ENCODE results near the gene SLC24A2. TPM values are rescaled to one million over a fixed set of nuclear protein-coding genes. Genes with fewer than 3 reads are reported as not detected.

SLC24A2 gene
- total and polyA plus RNA-seq, 2 donors (not counting 3 experiments of a cell fraction or from before 2014, with no cell fraction given), result not detected

DNA sequence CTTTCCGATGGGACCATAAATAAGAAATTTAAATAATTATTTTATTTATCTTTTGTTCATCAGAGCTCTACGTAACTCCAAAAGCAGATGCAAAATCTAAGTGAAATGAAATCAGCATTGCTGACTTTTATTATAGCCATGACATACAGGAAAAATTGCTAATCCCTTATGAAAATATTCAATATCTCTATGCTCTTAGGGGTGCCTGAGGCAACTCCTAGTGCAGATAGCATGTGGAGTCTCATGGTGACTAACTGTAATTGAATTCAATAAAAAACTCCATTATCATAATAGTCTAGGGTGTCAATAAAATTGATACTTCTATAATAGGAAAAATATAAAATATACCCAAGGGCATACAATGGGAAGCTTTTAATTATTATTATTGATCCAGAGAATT, 42.6 kb downstream of the SLC24A2 start:
- Histone ChIP-seq H3K9me1 (replicated peaks; ENCODE audit: control insufficient read depth, extremely low read depth, insufficient read depth, low read length) (no peaks in the 10 kb centered on the region), H3K4me2 (ENCODE audit: insufficient read depth, low read length) (no peak overlapping the region), H3K4me3 (replicated peaks in 1 of 3; ENCODE audit: insufficient read depth in 1 of 3, low read depth in 1 of 3, low read length in 3 of 3) (no peak overlapping the region), H4K20me1 (replicated peaks; ENCODE audit: control insufficient read depth, extremely low read depth, insufficient read depth, low read length) (no peaks in the 10 kb centered on the region), H3K4me1 (ENCODE audit: control insufficient read depth, extremely low read depth, insufficient read depth, low read length) (peaks cover 18% of the 10 kb centered on the region), H3K79me2 (ENCODE audit: control insufficient read depth, insufficient read depth, low read length) (no peaks in the 10 kb centered on the region), H3K27ac (ENCODE audit: insufficient read depth, low read depth, low read length) (no peak overlapping the region), H3K9ac (replicated peaks; ENCODE audit: extremely low read depth, insufficient read depth, low read length) (no peak overlapping the region), H2AFZ (ENCODE audit: low read depth, low read length) (no peak overlapping the region), H3K36me3 (ENCODE audit: control insufficient read depth in 2 of 2, extremely low read depth in 1 of 2, insufficient read depth in 2 of 2, low read length in 2 of 2) (no peaks in the 10 kb centered on the region), H3K9me3 (replicated peaks; ENCODE audit: control insufficient read depth, insufficient read depth, low read length) (no peaks in the 10 kb centered on the region), H3K27me3 (ENCODE audit: control insufficient read depth in 2 of 2, insufficient read depth in 2 of 2, low read length in 2 of 2) (no peaks in the 10 kb centered on the region)
- TF ChIP-seq MYC (IDR thresholded peaks at IDR 0.05; ENCODE audit: low read depth, low read length), result no peak
- TF ChIP-seq POLR2A (IDR thresholded peaks at IDR 0.05; ENCODE audit: low read depth, low read length), result no peak
- no peak for TF ChIP-seq JUN (IDR thresholded peaks at IDR 0.05; ENCODE audit: borderline replicate concordance, insufficient read depth, insufficient read length, low read depth)
- TF ChIP-seq MAX (IDR thresholded peaks at IDR 0.05; ENCODE audit: insufficient read depth, insufficient read length), result no peak
- TF ChIP-seq EZH2 (IDR thresholded peaks at IDR 0.05; ENCODE audit: borderline replicate concordance, low read depth, low read length, severe bottlenecking), result no peak
- no peak for TF ChIP-seq POLR2AphosphoS5 (IDR thresholded peaks at IDR 0.05; ENCODE audit: insufficient read depth, low read depth, low read length)
- TF ChIP-seq FOS (IDR thresholded peaks at IDR 0.05; ENCODE audit: borderline replicate concordance, insufficient read depth, low read length), result no peak
- intact Hi-C loops (cut with micrococcal nuclease), result no loop called here
- ChIA-PET CTCF (no interaction called here), POLR2A (no interaction called here)
- no TSS peak for BruUV-seq (replicated peaks)
- no peak for DNase-seq (ENCODE audit: low read depth, low spot score)
- FAIRE-seq, result no peak
- dilution Hi-C loops (cut with MboI; ENCODE audit: extremely low pct_ligation_motif_present, low sequenced_read_pairs), result no loop called here

- no peaks in the 10 kb centered on the region for H3K36me3 ChIP-seq (ENCODE audit: control insufficient read depth in 2 of 2, extremely low read depth in 1 of 2, insufficient read depth in 2 of 2, low read length in 2 of 2)
- H3K9ac ChIP-seq (replicated peaks; ENCODE audit: extremely low read depth, insufficient read depth, low read length), result no peak overlapping the region
- H3K4me1 ChIP-seq (ENCODE audit: control insufficient read depth, extremely low read depth, insufficient read depth, low read length), result no peaks in the 10 kb centered on the region
- intact Hi-C loops (cut with micrococcal nuclease) (no loop called here), dilution Hi-C loops (cut with MboI; ENCODE audit: extremely low pct_ligation_motif_present, low sequenced_read_pairs) (no loop called here)
- DNase-seq (ENCODE audit: low read depth, low spot score), result no peak
- no peak for FAIRE-seq
- H3K27me3 ChIP-seq (ENCODE audit: control insufficient read depth in 2 of 2, insufficient read depth in 2 of 2, low read length in 2 of 2), result no peaks in the 10 kb centered on the region
- H3K79me2 ChIP-seq (ENCODE audit: control insufficient read depth, insufficient read depth, low read length), result no peaks in the 10 kb centered on the region
- no peaks in the 10 kb centered on the region for H3K9me1 ChIP-seq (replicated peaks; ENCODE audit: control insufficient read depth, extremely low read depth, insufficient read depth, low read length)
- BruUV-seq (replicated peaks), result no TSS peak
- no peak overlapping the region for H3K4me3 ChIP-seq (replicated peaks in 1 of 3; ENCODE audit: insufficient read depth in 1 of 3, low read depth in 1 of 3, low read length in 3 of 3)
- ChIA-PET POLR2A (no interaction called here), CTCF (no interaction called here)
- H4K20me1 ChIP-seq (replicated peaks; ENCODE audit: control insufficient read depth, extremely low read depth, insufficient read depth, low read length), result no peaks in the 10 kb centered on the region
- no peak overlapping the region for H3K27ac ChIP-seq (ENCODE audit: insufficient read depth, low read depth, low read length)
- TF ChIP-seq MYC (IDR thresholded peaks at IDR 0.05; ENCODE audit: low read depth, low read length) (no peak), MAX (IDR thresholded peaks at IDR 0.05; ENCODE audit: insufficient read depth, insufficient read length) (no peak), POLR2AphosphoS5 (IDR thresholded peaks at IDR 0.05; ENCODE audit: insufficient read depth, low read depth, low read length) (no peak), JUN (IDR thresholded peaks at IDR 0.05; ENCODE audit: borderline replicate concordance, insufficient read depth, insufficient read length, low read depth) (no peak), FOS (IDR thresholded peaks at IDR 0.05; ENCODE audit: borderline replicate concordance, insufficient read depth, low read length) (no peak), EZH2 (IDR thresholded peaks at IDR 0.05; ENCODE audit: borderline replicate concordance, low read depth, low read length, severe bottlenecking) (no peak), POLR2A (IDR thresholded peaks at IDR 0.05; ENCODE audit: low read depth, low read length) (no peak), GATA2 (IDR thresholded peaks at IDR 0.05; ENCODE audit: insufficient read depth, insufficient read length, low read depth, low read length) (no peak)
- TF ChIP-seq, protein P1, sequence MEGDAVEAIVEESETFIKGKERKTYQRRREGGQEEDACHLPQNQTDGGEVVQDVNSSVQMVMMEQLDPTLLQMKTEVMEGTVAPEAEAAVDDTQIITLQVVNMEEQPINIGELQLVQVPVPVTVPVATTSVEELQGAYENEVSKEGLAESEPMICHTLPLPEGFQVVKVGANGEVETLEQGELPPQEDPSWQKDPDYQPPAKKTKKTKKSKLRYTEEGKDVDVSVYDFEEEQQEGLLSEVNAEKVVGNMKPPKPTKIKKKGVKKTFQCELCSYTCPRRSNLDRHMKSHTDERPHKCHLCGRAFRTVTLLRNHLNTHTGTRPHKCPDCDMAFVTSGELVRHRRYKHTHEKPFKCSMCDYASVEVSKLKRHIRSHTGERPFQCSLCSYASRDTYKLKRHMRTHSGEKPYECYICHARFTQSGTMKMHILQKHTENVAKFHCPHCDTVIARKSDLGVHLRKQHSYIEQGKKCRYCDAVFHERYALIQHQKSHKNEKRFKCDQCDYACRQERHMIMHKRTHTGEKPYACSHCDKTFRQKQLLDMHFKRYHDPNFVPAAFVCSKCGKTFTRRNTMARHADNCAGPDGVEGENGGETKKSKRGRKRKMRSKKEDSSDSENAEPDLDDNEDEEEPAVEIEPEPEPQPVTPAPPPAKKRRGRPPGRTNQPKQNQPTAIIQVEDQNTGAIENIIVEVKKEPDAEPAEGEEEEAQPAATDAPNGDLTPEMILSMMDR (IDR thresholded peaks at IDR 0.05; ENCODE audit: extremely low read depth in 1 of 2, insufficient read depth in 1 of 2, low read depth in 1 of 2, low read length in 2 of 2), result no peak
- H3K9me3 ChIP-seq (replicated peaks; ENCODE audit: control insufficient read depth, insufficient read depth, low read length), result no peaks in the 10 kb centered on the region
- no peak overlapping the region for H2AFZ ChIP-seq (ENCODE audit: low read depth, low read length)
- no peak overlapping the region for H3K4me2 ChIP-seq (ENCODE audit: insufficient read depth, low read length)
These were observed 47.7 kb downstream of the SLC24A2 start for GRCh38 chr9:19741178-19741577.

Measured in endothelial cell of umbilical vein (primary cell).